HepG2 (cell line): ENCODE data around the gene PLVAP. TPM values are rescaled to one million over a fixed set of nuclear protein-coding genes. Genes with fewer than 3 reads are reported as not detected.

ENCODE experiments used
- ATF7-NPFF ChIP-seq: sonication (generic); formaldehyde crosslinking; IDR thresholded peaks from 2 replicates; pipeline ENCODE4 v1.8.1; 2023; ENCODE audit warnings: mild to moderate bottlenecking, low read depth, missing genetic modification reagents, moderate library complexity
- BHLHE40 ChIP-seq: IDR thresholded peaks from 2 replicates; pipeline ENCODE4 v1.6.1; 2011; ENCODE audit warnings: low read length, improper control_type of control experiment
- JUN ChIP-seq: sonication (generic); formaldehyde crosslinking; IDR thresholded peaks from 2 replicates; pipeline ENCODE4 v1.4.0; 2020; ENCODE audit warnings: mild to moderate bottlenecking, missing genetic modification reagents
- KAT2B ChIP-seq: fragments of 150-350 bp; IDR thresholded peaks from 2 replicates; pipeline ENCODE4 v1.6.1; 2014; ENCODE audit warnings: low read depth, low read length, borderline replicate concordance
- KDM6A ChIP-seq: IDR thresholded peaks from 2 replicates; pipeline ENCODE4 v1.6.1; 2016; ENCODE audit warnings: low read depth
- RAD21 ChIP-seq: fragments of 450-650 bp; formaldehyde crosslinking; IDR thresholded peaks from 2 replicates; pipeline ENCODE4 v1.5.0; 2020; ENCODE audit warnings: mild to moderate bottlenecking
- ZNF121 ChIP-seq: sonication (generic); formaldehyde crosslinking; IDR thresholded peaks from 2 replicates; pipeline ENCODE4 v1.5.0; 2020; ENCODE audit warnings: mild to moderate bottlenecking, missing genetic modification reagents
- ZNF564 ChIP-seq: sonication (generic); formaldehyde crosslinking; IDR thresholded peaks from 2 replicates; pipeline ENCODE4 v1.8.1; 2023; ENCODE audit warnings: mild to moderate bottlenecking, missing genetic modification reagents
- ZNF616 ChIP-seq: sonication (generic); formaldehyde crosslinking; IDR thresholded peaks from 2 replicates; pipeline ENCODE4 v1.5.0; 2020; ENCODE audit warnings: low read depth, mild to moderate bottlenecking, missing genetic modification reagents
- polyA plus RNA-seq, 8 experiments: library from polyadenylated mRNA; depleted of rRNA in 3 of 8; stranded (reverse) in 7 of 8; unstranded in 1 of 8; fragments of >200 nt; fragmentation: Illumina TruSeq in 4 of 8; extraction: Trizol in 4 of 8; gene quantifications; 2 replicates each; pipeline versions ENCODE4 v1.2.1 to v1.2.3, GENCODE V29; 2011 to 2016; ENCODE audit warnings: low read depth in 4 of 8, missing spikeins in 1 of 8, mixed read lengths in 1 of 8; ENCODE audit not compliant: insufficient read depth in 1 of 8
- total RNA-seq, 5 experiments: library from RNA; depleted of rRNA; stranded (reverse); fragments of >200 nt; fragmentation: Illumina TruSeq; extraction: Trizol; gene quantifications; 2 replicates each; pipeline ENCODE4 v1.2.3, GENCODE V29; 2016; ENCODE audit warnings: low read depth in 1 of 5
- TF ChIP-seq, protein P1 (sequence below): sonication (generic); formaldehyde crosslinking; IDR thresholded peaks from 2 replicates; pipeline ENCODE4 v1.4.0; 2020; ENCODE audit warnings: missing genetic modification reagents
- TF ChIP-seq, protein P2 (sequence below): sonication (generic); formaldehyde crosslinking; IDR thresholded peaks from 2 replicates; pipeline ENCODE4 v1.4.0; 2020; ENCODE audit warnings: mild to moderate bottlenecking, missing genetic modification reagents
- TF ChIP-seq, protein P3 (sequence below): sonication (generic); formaldehyde crosslinking; IDR thresholded peaks from 2 replicates; pipeline ENCODE4 v1.9.0; 2021; ENCODE audit warnings: mild to moderate bottlenecking, missing genetic modification reagents
- TF ChIP-seq, protein P4 (sequence below): IDR thresholded peaks from 2 replicates; pipeline ENCODE4 v1.6.1; 2016; ENCODE audit warnings: control low read depth

PLVAP gene
- total and polyA plus RNA-seq, 2 of the 13 experiments (the other 11 are each of a cell fraction or from before 2014, with no cell fraction given), result 0.26 TPM; not detected in 1

DNA sequence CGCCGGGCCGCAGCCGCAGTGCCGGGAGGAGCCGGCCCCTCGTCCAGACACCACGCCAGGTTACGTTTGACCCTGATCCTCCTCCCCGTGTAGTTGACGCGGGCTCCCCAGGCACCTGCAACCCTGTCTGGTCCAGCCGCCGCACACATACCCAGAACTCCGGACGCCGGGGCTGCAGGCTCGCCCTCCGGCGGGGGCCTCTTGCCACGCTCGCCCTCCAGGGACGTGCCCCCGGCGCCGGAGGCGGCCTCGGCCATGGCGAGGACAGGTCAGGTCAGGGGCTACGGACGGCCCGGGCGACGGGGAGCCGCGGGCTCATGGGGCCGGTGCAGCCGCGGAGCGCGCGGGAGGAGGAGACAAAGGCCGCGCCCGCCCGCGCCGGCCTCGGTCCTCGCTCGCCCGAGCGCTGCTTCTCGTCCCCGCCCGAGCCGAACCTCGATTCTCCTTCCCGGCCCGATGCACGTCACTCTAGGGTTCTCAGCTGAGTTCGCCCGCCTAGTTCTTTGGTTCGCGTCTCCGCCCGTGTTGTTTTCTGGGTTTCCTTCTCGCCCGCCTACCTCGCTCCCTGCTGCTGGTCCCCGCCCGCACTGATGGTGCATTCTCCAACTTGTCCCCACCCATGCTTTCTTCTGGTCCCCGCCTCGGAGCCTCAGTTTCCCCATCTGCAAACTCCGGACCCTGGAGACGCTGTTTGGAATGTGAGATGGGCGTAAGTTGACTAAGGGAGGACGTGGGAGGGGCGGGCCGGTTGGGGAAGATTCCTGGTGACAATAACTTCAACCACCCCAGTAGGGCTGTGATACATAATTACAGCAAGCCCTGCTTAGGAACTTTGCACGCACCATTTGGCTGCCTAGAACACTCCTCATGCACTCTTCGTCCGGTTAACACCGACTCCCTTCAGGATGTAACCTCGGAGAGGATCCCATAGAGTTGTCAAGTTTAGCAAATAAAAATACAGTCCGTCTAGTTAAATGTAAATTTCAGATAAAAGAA lies 42.4 kb downstream of the PLVAP start, which contains the start of gene ANO8 (continued):
- TF ChIP-seq, protein P1, sequence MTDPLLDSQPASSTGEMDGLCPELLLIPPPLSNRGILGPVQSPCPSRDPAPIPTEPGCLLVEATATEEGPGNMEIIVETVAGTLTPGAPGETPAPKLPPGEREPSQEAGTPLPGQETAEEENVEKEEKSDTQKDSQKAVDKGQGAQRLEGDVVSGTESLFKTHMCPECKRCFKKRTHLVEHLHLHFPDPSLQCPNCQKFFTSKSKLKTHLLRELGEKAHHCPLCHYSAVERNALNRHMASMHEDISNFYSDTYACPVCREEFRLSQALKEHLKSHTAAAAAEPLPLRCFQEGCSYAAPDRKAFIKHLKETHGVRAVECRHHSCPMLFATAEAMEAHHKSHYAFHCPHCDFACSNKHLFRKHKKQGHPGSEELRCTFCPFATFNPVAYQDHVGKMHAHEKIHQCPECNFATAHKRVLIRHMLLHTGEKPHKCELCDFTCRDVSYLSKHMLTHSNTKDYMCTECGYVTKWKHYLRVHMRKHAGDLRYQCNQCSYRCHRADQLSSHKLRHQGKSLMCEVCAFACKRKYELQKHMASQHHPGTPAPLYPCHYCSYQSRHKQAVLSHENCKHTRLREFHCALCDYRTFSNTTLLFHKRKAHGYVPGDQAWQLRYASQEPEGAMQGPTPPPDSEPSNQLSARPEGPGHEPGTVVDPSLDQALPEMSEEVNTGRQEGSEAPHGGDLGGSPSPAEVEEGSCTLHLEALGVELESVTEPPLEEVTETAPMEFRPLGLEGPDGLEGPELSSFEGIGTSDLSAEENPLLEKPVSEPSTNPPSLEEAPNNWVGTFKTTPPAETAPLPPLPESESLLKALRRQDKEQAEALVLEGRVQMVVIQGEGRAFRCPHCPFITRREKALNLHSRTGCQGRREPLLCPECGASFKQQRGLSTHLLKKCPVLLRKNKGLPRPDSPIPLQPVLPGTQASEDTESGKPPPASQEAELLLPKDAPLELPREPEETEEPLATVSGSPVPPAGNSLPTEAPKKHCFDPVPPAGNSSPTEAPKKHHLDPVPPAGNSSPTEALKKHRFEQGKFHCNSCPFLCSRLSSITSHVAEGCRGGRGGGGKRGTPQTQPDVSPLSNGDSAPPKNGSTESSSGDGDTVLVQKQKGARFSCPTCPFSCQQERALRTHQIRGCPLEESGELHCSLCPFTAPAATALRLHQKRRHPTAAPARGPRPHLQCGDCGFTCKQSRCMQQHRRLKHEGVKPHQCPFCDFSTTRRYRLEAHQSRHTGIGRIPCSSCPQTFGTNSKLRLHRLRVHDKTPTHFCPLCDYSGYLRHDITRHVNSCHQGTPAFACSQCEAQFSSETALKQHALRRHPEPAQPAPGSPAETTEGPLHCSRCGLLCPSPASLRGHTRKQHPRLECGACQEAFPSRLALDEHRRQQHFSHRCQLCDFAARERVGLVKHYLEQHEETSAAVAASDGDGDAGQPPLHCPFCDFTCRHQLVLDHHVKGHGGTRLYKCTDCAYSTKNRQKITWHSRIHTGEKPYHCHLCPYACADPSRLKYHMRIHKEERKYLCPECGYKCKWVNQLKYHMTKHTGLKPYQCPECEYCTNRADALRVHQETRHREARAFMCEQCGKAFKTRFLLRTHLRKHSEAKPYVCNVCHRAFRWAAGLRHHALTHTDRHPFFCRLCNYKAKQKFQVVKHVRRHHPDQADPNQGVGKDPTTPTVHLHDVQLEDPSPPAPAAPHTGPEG (CRISPR knock-in tag), result peak; percentile 100
- TF ChIP-seq ZNF564 (CRISPR knock-in tag) (peak; percentile 59; the same call in 1 of the 2 replicates), ZNF121 (0 out of 2 replicates have a peak, but pooled peaks have one; percentile 54), RAD21 (peak; percentile 55), ZNF616 (peak; percentile 66; the same call in 1 of the 2 replicates), ATF7-NPFF (CRISPR knock-in tag) (peak; percentile 67; the same call in 1 of the 2 replicates), KAT2B (no peak), JUN (CRISPR knock-in tag) (0 out of 2 replicates have a peak, but pooled peaks have one; percentile 24), BHLHE40 (0 out of 2 replicates have a peak, but pooled peaks have one; percentile 17), KDM6A (CRISPR knock-in tag) (no peak)
- TF ChIP-seq, protein P2, sequence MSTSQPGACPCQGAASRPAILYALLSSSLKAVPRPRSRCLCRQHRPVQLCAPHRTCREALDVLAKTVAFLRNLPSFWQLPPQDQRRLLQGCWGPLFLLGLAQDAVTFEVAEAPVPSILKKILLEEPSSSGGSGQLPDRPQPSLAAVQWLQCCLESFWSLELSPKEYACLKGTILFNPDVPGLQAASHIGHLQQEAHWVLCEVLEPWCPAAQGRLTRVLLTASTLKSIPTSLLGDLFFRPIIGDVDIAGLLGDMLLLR (CRISPR knock-in tag), result peak; percentile 67; the same call in 1 of the 2 replicates
- TF ChIP-seq, protein P3, sequence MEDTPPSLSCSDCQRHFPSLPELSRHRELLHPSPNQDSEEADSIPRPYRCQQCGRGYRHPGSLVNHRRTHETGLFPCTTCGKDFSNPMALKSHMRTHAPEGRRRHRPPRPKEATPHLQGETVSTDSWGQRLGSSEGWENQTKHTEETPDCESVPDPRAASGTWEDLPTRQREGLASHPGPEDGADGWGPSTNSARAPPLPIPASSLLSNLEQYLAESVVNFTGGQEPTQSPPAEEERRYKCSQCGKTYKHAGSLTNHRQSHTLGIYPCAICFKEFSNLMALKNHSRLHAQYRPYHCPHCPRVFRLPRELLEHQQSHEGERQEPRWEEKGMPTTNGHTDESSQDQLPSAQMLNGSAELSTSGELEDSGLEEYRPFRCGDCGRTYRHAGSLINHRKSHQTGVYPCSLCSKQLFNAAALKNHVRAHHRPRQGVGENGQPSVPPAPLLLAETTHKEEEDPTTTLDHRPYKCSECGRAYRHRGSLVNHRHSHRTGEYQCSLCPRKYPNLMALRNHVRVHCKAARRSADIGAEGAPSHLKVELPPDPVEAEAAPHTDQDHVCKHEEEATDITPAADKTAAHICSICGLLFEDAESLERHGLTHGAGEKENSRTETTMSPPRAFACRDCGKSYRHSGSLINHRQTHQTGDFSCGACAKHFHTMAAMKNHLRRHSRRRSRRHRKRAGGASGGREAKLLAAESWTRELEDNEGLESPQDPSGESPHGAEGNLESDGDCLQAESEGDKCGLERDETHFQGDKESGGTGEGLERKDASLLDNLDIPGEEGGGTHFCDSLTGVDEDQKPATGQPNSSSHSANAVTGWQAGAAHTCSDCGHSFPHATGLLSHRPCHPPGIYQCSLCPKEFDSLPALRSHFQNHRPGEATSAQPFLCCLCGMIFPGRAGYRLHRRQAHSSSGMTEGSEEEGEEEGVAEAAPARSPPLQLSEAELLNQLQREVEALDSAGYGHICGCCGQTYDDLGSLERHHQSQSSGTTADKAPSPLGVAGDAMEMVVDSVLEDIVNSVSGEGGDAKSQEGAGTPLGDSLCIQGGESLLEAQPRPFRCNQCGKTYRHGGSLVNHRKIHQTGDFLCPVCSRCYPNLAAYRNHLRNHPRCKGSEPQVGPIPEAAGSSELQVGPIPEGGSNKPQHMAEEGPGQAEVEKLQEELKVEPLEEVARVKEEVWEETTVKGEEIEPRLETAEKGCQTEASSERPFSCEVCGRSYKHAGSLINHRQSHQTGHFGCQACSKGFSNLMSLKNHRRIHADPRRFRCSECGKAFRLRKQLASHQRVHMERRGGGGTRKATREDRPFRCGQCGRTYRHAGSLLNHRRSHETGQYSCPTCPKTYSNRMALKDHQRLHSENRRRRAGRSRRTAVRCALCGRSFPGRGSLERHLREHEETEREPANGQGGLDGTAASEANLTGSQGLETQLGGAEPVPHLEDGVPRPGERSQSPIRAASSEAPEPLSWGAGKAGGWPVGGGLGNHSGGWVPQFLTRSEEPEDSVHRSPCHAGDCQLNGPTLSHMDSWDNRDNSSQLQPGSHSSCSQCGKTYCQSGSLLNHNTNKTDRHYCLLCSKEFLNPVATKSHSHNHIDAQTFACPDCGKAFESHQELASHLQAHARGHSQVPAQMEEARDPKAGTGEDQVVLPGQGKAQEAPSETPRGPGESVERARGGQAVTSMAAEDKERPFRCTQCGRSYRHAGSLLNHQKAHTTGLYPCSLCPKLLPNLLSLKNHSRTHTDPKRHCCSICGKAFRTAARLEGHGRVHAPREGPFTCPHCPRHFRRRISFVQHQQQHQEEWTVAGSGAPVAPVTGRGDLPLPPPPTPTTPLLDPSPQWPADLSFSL, result no peak
- TF ChIP-seq, protein P4, sequence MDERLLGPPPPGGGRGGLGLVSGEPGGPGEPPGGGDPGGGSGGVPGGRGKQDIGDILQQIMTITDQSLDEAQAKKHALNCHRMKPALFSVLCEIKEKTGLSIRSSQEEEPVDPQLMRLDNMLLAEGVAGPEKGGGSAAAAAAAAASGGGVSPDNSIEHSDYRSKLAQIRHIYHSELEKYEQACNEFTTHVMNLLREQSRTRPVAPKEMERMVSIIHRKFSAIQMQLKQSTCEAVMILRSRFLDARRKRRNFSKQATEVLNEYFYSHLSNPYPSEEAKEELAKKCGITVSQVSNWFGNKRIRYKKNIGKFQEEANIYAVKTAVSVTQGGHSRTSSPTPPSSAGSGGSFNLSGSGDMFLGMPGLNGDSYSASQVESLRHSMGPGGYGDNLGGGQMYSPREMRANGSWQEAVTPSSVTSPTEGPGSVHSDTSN, result peak; percentile 61
